Mucosa of rectum (tissue), 2 donors: ENCODE data around the gene ERICH6B.

Experiments
- H3K27ac ChIP-seq, 2 donors: one replicate each; pipeline ENCODE4 v1.7.0; 2013; ENCODE audit warnings: inconsistent platforms in 2 of 2, low read depth in 2 of 2, low read length in 2 of 2
- H3K27me3 ChIP-seq, 2 donors: one replicate each; pipeline ENCODE4 v1.7.0; 2013; ENCODE audit warnings: low read length in 2 of 2; ENCODE audit not compliant: control insufficient read depth in 2 of 2, insufficient read depth in 2 of 2
- H3K36me3 ChIP-seq, 2 donors: one replicate each; pipeline ENCODE4 v1.7.0; 2013; ENCODE audit warnings: low read length in 2 of 2; ENCODE audit not compliant: control insufficient read depth in 2 of 2, insufficient read depth in 2 of 2
- H3K4me1 ChIP-seq, 2 donors: one replicate each; pipeline ENCODE4 v1.7.0; 2013; ENCODE audit warnings: low read length in 2 of 2, mild to moderate bottlenecking in 1 of 2; ENCODE audit not compliant: control insufficient read depth in 2 of 2, insufficient read depth in 2 of 2
- H3K4me3 ChIP-seq, 2 donors: one replicate each; pipeline ENCODE4 v1.7.0; 2013; ENCODE audit warnings: low read length in 2 of 2
- H3K9ac ChIP-seq, 2 donors: one replicate each; pipeline ENCODE4 v1.7.0; 2013; ENCODE audit warnings: low read length in 2 of 2, low read depth in 1 of 2, mild to moderate bottlenecking in 1 of 2
- H3K9me3 ChIP-seq, 2 donors: one replicate each; pipeline ENCODE4 v1.7.0; 2013; ENCODE audit warnings: low read length in 2 of 2; ENCODE audit not compliant: control insufficient read depth in 2 of 2
- donor health status: healthy.
- donor health status: Normal muscosa, but diverticular disease.

ERICH6B gene

DNA sequence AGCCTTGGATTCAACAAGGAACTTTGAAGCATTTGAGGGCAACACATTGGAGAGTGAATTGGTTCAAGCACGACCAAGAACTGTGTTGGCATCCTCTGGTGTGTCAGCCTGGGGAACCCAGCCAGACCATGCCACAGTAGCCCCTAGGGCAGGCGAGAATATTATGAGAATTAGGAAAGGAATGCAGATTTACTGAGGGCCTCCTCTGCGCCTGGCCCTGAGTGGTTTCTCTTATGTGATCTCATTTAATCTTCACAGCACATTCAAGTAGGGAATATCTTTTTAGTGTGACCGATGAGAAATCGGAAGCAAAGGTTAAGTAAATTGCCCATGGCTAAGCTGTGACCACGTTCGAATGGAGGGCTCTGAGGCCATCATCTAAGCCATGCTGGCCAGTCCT lies 15.3 kb upstream of the ERICH6B start:
- Histone ChIP-seq H3K4me1 (no peaks in the 10 kb centered on the region), H3K27me3 (no peaks in the 10 kb centered on the region), H3K36me3 (no peaks in the 10 kb centered on the region), H3K9me3 (no peaks in the 10 kb centered on the region), H3K4me3 (no peak overlapping the region), H3K27ac (no peak overlapping the region), H3K9ac (no peak overlapping the region)

DNA sequence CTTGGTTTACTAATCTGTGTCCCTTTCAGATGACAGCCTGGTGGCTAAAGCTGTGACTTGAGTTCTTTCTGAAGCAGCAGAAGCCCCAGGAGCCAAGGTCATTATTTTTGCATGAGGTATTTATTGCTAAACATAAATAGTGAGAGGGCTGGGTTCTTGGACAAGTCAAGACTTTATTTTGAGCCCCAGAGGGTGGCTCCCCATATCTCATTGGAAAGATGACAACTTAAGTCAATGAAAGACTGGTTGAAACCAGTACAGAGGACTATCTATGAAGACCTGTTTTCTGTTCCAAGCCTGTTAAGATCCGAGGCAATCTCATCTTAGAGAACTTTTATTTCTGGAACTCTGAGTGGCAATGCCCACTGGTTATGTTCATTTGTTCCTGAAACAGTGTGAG lies 14.4 kb upstream of the ERICH6B start:
- Histone ChIP-seq H3K27ac (no peak overlapping the region), H3K27me3 (no peaks in the 10 kb centered on the region), H3K9me3 (no peaks in the 10 kb centered on the region), H3K9ac (no peak overlapping the region), H3K4me1 (no peaks in the 10 kb centered on the region), H3K36me3 (no peaks in the 10 kb centered on the region), H3K4me3 (no peak overlapping the region)

DNA sequence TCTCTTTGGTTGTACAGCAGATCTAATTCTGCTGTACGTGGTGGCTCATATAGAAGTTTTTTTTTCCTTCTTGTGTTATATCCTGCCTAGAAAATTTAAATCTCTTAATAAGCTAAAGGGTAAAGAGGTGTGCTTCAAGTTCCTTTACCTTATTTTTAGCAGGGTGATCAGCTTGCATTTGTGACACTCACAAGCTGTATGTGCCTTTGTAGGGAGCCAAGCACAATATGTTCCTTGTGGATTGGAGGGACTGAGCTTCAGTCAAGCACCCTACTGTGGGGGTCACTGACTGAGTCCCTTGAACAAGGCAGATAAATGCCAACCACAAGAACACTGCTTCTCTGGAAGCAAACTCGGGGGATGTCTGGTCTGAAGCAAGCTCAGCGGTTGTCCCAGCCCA lies 12.6 kb upstream of the ERICH6B start:
- Histone ChIP-seq H3K4me3 (no peak overlapping the region), H3K36me3 (no peaks in the 10 kb centered on the region), H3K27me3 (no peaks in the 10 kb centered on the region), H3K9ac (no peak overlapping the region), H3K4me1 (no peaks in the 10 kb centered on the region), H3K27ac (no peak overlapping the region), H3K9me3 (no peaks in the 10 kb centered on the region)

DNA sequence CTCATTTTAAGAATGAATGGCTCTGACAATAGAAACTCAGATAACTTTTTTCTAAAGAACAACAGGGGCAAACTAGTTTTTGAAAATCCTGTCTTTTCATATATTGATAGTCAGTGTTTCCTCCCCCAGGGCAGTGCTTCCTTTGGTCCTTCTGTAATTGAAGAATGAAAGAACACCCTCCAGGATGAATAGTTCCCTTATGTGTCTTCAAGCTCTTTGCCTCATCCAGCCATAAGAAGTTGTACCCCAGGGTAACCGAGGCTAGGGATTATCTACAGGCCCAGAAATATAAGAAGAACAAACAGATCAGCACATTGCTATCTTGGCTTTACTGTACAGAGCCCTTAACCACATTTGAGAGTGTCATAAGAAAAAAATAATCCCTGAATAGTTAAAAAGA lies 12.1 kb upstream of the ERICH6B start:
- H3K27me3 ChIP-seq, result no peaks in the 10 kb centered on the region
- no peak overlapping the region for H3K4me3 ChIP-seq
- H3K27ac ChIP-seq, result no peak overlapping the region
- no peaks in the 10 kb centered on the region for H3K9me3 ChIP-seq
- no peaks in the 10 kb centered on the region for H3K36me3 ChIP-seq
- H3K9ac ChIP-seq, result no peak overlapping the region
- no peaks in the 10 kb centered on the region for H3K4me1 ChIP-seq

DNA sequence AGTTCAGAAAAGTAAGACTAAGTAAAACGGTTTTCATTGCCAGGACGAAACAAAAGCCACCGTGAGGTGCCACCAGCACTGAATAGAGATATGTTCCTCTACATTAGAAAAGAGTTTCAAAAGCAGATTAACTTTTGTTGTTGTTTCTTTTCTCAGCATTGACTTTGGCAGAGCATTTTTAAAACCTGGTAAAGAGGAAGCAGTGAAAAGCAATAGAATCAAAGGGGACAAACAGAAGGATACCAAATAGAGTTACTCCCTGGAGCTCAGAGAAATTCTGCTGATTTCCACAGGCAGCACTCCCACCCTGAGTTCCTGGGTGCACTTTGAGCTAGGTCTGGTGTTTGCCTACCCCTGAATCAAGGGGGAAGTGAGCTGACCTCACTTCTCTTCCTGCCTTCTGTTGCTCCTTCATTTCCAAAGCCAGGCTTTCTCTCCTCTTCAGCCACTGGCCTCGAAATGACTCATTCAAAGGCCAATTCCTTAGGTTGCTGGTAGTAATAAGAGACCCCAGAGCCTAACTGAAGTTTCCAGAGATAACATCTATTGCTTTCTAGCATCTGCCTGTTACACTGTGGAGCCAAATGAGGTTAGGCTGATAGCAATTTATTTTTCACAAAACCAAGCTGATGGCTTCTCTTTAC lies 11.3 kb upstream of the ERICH6B start:
- no peaks in the 10 kb centered on the region for H3K4me1 ChIP-seq
- H3K27me3 ChIP-seq, result peaks cover 0 to 4% of the 10 kb centered on the region in 2 donors
- no peaks in the 10 kb centered on the region for H3K9me3 ChIP-seq
- no peak overlapping the region for H3K4me3 ChIP-seq
- H3K27ac ChIP-seq, result no peak overlapping the region
- H3K9ac ChIP-seq, result no peak overlapping the region
- no peaks in the 10 kb centered on the region for H3K36me3 ChIP-seq

DNA sequence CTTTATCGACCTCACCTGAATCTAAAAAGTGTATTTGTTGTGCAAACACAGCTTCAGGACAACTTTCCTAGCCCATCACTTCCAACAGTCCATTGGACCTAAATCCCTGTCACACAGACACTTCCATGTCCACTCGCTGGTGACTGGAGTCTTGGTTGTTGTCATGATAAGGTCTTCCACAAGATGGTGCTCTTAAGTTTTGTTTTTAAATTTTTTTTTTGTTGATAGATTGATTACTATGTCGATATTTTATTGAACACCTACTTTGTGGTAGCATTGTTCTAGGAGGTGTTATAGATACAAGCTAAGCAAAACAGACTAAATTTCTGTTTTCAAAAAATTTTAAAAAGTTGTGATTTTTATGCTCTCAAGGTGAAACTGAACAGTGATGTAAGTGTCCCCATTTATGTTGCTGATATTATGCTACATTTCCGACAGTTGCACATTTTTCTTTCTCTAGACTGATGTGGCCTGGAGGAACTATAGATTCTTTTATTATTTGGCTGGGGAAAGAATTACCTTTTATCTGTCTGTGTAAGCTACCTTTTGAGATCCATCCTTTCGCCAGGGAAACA lies 8.1 kb upstream of the ERICH6B start:
- Histone ChIP-seq H3K4me1 (no peaks in the 10 kb centered on the region), H3K9me3 (no peaks in the 10 kb centered on the region), H3K27ac (no peak overlapping the region), H3K36me3 (no peaks in the 10 kb centered on the region), H3K4me3 (no peak overlapping the region), H3K27me3 (peaks cover 0 to 5% of the 10 kb centered on the region in 2 donors), H3K9ac (no peak overlapping the region)

DNA sequence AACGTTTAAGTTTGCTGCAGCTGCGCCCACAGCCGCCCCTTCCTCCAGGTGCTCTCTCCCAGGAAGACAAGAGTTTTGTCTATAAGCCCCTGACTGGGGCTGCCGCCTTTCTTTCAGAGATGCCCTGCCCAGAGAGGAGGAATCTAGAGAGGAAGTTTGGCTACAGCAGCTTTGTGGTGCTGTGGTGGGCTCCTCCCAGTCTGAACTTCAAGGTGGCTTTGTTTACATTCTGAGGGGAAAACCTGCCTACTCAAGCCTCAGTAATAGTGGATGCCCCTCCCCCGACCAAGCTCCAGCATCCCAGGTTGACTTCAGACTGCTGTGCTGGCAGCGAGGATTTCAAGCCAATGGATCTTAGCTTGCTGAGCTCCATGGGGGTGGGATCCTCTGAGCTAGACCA lies 6.4 kb upstream of the ERICH6B start:
- no peak overlapping the region for H3K4me3 ChIP-seq
- no peaks in the 10 kb centered on the region for H3K36me3 ChIP-seq
- H3K4me1 ChIP-seq, result no peaks in the 10 kb centered on the region
- H3K27me3 ChIP-seq, result peaks cover 0 to 5% of the 10 kb centered on the region in 2 donors
- no peaks in the 10 kb centered on the region for H3K9me3 ChIP-seq
- no peak overlapping the region for H3K9ac ChIP-seq
- H3K27ac ChIP-seq, result no peak overlapping the region

DNA sequence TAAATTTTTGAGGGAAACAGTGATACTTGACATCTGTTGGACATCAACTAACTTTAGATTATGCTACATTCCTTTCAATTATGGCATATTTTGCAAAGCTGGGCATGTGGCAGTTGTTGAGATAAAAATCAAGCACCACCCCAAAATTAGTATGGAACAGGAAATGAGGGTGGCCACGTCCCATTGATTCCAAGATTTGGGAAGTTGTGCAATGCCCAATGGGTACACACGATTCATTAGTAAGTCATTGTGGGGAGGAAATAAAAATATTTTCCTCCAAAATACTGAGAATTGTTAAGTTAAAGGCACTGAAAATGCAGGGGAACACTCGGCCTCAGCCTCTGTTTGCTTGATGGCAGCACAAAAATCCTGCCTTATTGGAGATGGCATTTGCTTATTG lies 7.6 kb downstream of the ERICH6B start:
- H3K9ac ChIP-seq, result no peak overlapping the region
- no peak overlapping the region for H3K27ac ChIP-seq
- H3K9me3 ChIP-seq, result no peaks in the 10 kb centered on the region
- H3K36me3 ChIP-seq, result no peaks in the 10 kb centered on the region
- H3K27me3 ChIP-seq, result peaks cover 0 to 4% of the 10 kb centered on the region in 2 donors
- H3K4me1 ChIP-seq, result no peaks in the 10 kb centered on the region
- no peak overlapping the region for H3K4me3 ChIP-seq

DNA sequence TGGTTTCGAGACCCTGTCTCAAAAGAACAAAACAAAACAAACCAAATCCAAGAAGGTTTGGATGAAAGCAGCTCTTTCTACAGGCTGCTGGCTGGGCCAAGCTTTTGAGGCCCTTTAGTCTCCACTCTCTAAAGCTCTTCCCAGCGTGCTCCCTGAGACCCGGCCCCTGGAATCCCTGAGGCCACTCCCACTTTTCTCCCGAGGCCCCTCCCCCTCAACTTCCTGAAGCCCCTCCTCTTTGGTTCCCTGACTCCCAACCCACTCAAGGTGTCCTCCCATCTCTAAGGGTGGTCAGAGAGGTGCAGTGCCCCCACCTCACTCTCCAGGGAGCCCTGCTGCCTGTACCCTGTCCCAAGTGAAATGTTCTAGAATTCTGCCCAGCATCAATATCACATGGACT lies 10.6 kb downstream of the ERICH6B start:
- Histone ChIP-seq H3K4me3 (no peak overlapping the region), H3K9me3 (no peaks in the 10 kb centered on the region), H3K4me1 (no peaks in the 10 kb centered on the region), H3K36me3 (no peaks in the 10 kb centered on the region), H3K27ac (no peak overlapping the region), H3K9ac (no peak overlapping the region), H3K27me3 (no peaks in the 10 kb centered on the region)

DNA sequence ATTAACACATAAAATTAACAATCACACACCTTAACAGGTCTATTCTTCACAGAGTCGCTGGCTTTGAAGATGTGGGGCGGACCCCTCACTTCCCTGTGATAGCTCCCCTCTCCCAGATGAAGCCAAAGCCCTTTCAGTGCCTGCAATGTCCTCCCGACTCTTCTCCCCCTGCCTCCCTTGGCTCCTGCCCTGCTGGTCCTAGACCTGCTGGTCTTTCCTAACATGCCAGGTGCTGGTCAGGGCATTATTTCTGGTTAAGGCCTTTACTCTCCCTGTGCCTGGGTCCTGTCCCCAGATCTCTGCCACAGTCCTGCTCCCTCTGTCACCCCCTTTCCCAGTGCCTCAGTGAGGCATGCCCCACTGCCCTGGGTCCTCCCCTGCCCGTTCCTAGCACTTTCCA lies 12.2 kb downstream of the ERICH6B start:
- Histone ChIP-seq H3K4me3 (no peak overlapping the region), H3K27ac (no peak overlapping the region), H3K4me1 (no peaks in the 10 kb centered on the region), H3K9me3 (no peaks in the 10 kb centered on the region), H3K27me3 (no peaks in the 10 kb centered on the region), H3K9ac (no peak overlapping the region), H3K36me3 (no peaks in the 10 kb centered on the region)
